MM.1S (cell line): ENCODE measurements around the gene CDC123.

Experiments used
- DNase-seq: peaks from one replicate; pipeline ENCODE4 v3.0.0-alpha.2; 2015
- H2AFZ ChIP-seq: fragments of 300-600 bp; sonication (generic); 2 replicates; pipeline ENCODE4 v1.6.0; 2016; ENCODE audit warnings: antibody characterized with exemption, low read length
- H3F3A ChIP-seq: fragments of 300-600 bp; sonication (generic); 2 replicates; pipeline ENCODE4 v1.6.1; 2016; ENCODE audit warnings: mild to moderate bottlenecking, antibody characterized with exemption, low read length, moderate library complexity, mixed read lengths; ENCODE audit not compliant: insufficient read depth
- H3K27ac ChIP-seq: fragments of 300-600 bp; sonication (generic); 2 replicates; pipeline ENCODE4 v1.5.1; 2016; ENCODE audit warnings: mild to moderate bottlenecking, low read length
- H3K27me3 ChIP-seq: fragments of 300-600 bp; sonication (generic); replicated peaks from 2 replicates; pipeline ENCODE4 v1.6.0; 2016; ENCODE audit warnings: low read length; ENCODE audit not compliant: insufficient read depth
- H3K36me3 ChIP-seq: fragments of 300-600 bp; sonication (generic); replicated peaks from 2 replicates; pipeline ENCODE4 v1.6.1; 2016; ENCODE audit warnings: mild to moderate bottlenecking, low read length, mixed read lengths; ENCODE audit not compliant: insufficient read depth
- H3K4me1 ChIP-seq: fragments of 300-600 bp; sonication (generic); 2 replicates; pipeline ENCODE4 v1.6.1; 2016; ENCODE audit warnings: low read length, mixed read lengths
- H3K4me2 ChIP-seq: fragments of 300-600 bp; sonication (generic); 2 replicates; pipeline ENCODE4 v1.6.0; 2016; ENCODE audit warnings: low read depth, low read length
- H3K4me3 ChIP-seq: fragments of 300-600 bp; sonication (generic); 2 replicates; pipeline ENCODE4 v1.5.1; 2016; ENCODE audit warnings: low read length, mixed read lengths
- H3K79me2 ChIP-seq: fragments of 300-600 bp; sonication (generic); 2 replicates; pipeline ENCODE4 v1.6.1; 2016; ENCODE audit warnings: mixed run types, low read length, mixed read lengths
- H3K9ac ChIP-seq: fragments of 300-600 bp; sonication (generic); 2 replicates; pipeline ENCODE4 v1.6.1; 2016; ENCODE audit warnings: low read length, mixed read lengths
- H3K9me2 ChIP-seq: fragments of 300-600 bp; sonication (generic); replicated peaks from 2 replicates; pipeline ENCODE4 v1.6.1; 2016; ENCODE audit warnings: mild to moderate bottlenecking, low read length, mixed read lengths; ENCODE audit not compliant: insufficient read depth
- H3K9me3 ChIP-seq: fragments of 300-600 bp; sonication (generic); replicated peaks from 2 replicates; pipeline ENCODE4 v1.6.1; 2016; ENCODE audit warnings: mild to moderate bottlenecking, low read length, mixed read lengths; ENCODE audit not compliant: insufficient read depth
- H4K20me1 ChIP-seq: fragments of 300-600 bp; sonication (generic); 2 replicates; pipeline ENCODE4 v1.6.1; 2016; ENCODE audit warnings: mild to moderate bottlenecking, low read length, moderate library complexity, mixed read lengths; ENCODE audit not compliant: insufficient read depth
- CTCF ChIP-seq: fragments of 300-600 bp; sonication (generic); IDR thresholded peaks from 2 replicates; pipeline ENCODE4 v1.5.1; 2016; ENCODE audit warnings: antibody characterized with exemption, low read length, mixed read lengths
- EZH2 ChIP-seq: fragments of 300-600 bp; sonication (generic); optimal IDR thresholded peaks from 2 replicates; pipeline ENCODE3; 2017; ENCODE audit warnings: low read depth, mild to moderate bottlenecking, antibody characterized with exemption, low read length, mixed read lengths
- EZH2phosphoT487 ChIP-seq: fragments of 300-600 bp; sonication (generic); IDR thresholded peaks from 2 replicates; pipeline ENCODE4 v1.6.1; 2018; ENCODE audit warnings: antibody characterized with exemption, low read length

The CDC123 gene

GRCh38 chr10:12191715-12192114, 4.3 kb upstream of the CDC123 start:
- H3K9me2 ChIP-seq = no peaks in the 10 kb centered on the region
- H3K27me3 ChIP-seq = no peaks in the 10 kb centered on the region
- peaks cover 77% of the 10 kb centered on the region for H3K79me2 ChIP-seq
- no peak for DNase-seq
- H3K9ac ChIP-seq = no peak overlapping the region
- no peak overlapping the region for H2AFZ ChIP-seq
- no peak overlapping the region for H3K4me3 ChIP-seq
- no peaks in the 10 kb centered on the region for H4K20me1 ChIP-seq
- no peaks in the 10 kb centered on the region for H3K9me3 ChIP-seq
- H3K36me3 ChIP-seq = no peaks in the 10 kb centered on the region
- H3F3A ChIP-seq = 0 out of 2 replicates have a peak, but pooled peaks cover 6% of the 10 kb centered on the region
- H3K4me1 ChIP-seq = no peaks in the 10 kb centered on the region; the same call in 1 of the 2 replicates
- no peak overlapping the region for H3K4me2 ChIP-seq
- H3K27ac ChIP-seq = no peak overlapping the region
- TF ChIP-seq EZH2 (no peak), EZH2phosphoT487 (no peak), CTCF (no peak)

GRCh38 chr10:12193193-12193592, 2.8 kb upstream of the CDC123 start:
- H3K27me3 ChIP-seq = no peaks in the 10 kb centered on the region
- peaks cover 88% of the 10 kb centered on the region for H3K79me2 ChIP-seq
- H3K36me3 ChIP-seq = no peaks in the 10 kb centered on the region
- no peak overlapping the region for H3K9ac ChIP-seq
- no peaks in the 10 kb centered on the region for H3K9me2 ChIP-seq
- H2AFZ ChIP-seq = no peak overlapping the region
- peaks cover 4% of the 10 kb centered on the region for H3K4me1 ChIP-seq
- no peak for DNase-seq
- H3K27ac ChIP-seq = no peak overlapping the region
- H3F3A ChIP-seq = 0 out of 2 replicates have a peak, but pooled peaks cover 6% of the 10 kb centered on the region
- no peak overlapping the region for H3K4me2 ChIP-seq
- H3K9me3 ChIP-seq = no peaks in the 10 kb centered on the region
- no peak overlapping the region for H3K4me3 ChIP-seq
- H4K20me1 ChIP-seq = peaks cover 4% of the 10 kb centered on the region; the same call in 1 of the 2 replicates
- TF ChIP-seq EZH2phosphoT487 (no peak), EZH2 (no peak), CTCF (no peak)

- Histone ChIP-seq H3K9ac (peak overlapping the region; percentile 71), H2AFZ (peak overlapping the region; percentile 91), H3K27ac (peak overlapping the region; percentile 74; the same call in 1 of the 2 replicates), H4K20me1 (peaks cover 4% of the 10 kb centered on the region; the same call in 1 of the 2 replicates), H3K4me2 (peak overlapping the region; percentile 66), H3K9me3 (no peaks in the 10 kb centered on the region), H3K79me2 (peaks cover 89% of the 10 kb centered on the region), H3K9me2 (no peaks in the 10 kb centered on the region), H3F3A (0 out of 2 replicates have a peak, but pooled peaks cover 6% of the 10 kb centered on the region), H3K27me3 (no peaks in the 10 kb centered on the region), H3K4me3 (peak overlapping the region; percentile 100), H3K36me3 (0 out of 2 replicates have a peak, but pooled peaks cover 5% of the 10 kb centered on the region), H3K4me1 (peaks cover 5% of the 10 kb centered on the region)
- TF ChIP-seq EZH2phosphoT487 = no peak
- TF ChIP-seq CTCF = no peak
- no peak for TF ChIP-seq EZH2
- peak; percentile 35 for DNase-seq
Observed at GRCh38 chr10:12194752-12195271, 1.2 kb upstream of the CDC123 start.
